ENCODE data around the gene PLEKHG4B.

PLEKHG4B gene

DNA sequence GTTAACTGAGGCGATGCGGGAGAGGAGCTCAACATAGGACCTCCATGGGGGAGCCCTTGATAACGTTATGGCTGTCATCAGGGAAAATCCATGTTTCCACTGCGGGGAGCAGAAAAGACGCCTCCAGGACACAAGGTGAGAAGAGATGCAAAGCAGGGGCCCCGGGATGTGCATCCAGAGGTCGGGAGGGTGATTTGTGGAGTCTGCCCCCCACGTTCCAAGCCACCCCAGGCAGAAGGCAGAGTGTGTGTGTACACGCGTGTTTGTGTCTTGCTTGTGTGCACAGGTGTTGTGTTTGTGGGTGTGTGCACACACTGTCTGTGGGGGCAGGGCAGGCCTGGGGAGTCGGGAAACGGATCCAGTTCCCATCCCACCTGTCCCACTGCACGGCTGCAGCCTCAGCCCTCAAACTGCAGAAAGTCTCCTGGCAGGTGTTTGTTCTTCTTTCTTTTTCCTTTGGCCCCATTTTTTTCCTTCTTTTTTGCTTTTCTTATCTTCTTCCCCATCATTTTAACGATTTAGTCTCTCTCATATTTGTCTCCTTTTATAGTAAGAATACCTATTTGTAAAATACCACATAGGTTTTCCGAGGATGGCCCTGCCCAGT lies 17.4 kb upstream of the PLEKHG4B start:
- no peak for DNase-seq

DNA sequence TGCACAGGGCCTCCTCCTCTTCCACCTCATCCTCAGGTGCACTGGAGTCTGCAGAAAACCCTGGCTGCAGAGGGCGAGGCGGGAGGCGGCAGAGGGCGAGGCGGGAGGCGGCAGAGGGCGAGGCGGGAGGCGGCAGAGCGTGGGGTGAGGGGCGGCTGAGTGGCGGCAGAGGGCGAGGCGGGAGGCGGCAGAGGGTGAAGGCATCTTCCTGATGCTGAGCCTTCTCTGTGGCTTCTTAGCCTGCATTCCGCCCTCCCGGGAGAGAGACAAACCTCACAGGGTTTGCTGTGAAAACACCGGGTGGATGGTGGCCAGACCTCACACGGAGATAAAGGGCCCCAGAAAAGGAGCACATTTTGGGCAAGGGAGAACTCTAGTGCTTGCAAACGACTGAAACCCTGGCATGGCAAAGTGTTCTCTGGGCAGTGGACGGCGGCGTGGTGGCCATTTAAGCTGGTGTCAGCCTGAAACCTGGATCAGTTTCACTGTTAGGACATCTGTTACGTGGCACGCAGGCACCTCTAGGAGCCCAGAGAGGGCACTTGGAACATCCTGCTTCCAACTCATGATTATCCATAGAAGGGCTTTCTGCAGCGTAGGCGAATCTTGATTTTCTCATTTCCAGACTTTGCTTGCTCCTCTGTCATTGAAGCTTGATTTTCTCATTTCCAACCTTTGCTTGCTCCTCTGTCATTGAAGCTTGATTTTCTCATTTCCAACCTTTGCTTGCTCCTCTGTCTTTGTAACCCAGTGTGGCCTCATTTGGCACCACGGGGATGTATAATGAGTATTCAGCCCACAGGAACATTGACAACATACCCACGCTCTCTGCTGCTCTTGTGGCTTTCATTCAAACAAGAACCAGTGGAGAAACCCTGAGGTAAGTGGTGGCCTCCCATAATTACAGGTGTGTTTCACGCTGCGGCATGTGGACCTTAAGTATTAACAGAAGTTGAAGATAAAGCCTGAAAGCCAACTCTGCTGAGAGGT lies 16.3 kb upstream of the PLEKHG4B start:
- DNase-seq = peak; percentile 54

DNA sequence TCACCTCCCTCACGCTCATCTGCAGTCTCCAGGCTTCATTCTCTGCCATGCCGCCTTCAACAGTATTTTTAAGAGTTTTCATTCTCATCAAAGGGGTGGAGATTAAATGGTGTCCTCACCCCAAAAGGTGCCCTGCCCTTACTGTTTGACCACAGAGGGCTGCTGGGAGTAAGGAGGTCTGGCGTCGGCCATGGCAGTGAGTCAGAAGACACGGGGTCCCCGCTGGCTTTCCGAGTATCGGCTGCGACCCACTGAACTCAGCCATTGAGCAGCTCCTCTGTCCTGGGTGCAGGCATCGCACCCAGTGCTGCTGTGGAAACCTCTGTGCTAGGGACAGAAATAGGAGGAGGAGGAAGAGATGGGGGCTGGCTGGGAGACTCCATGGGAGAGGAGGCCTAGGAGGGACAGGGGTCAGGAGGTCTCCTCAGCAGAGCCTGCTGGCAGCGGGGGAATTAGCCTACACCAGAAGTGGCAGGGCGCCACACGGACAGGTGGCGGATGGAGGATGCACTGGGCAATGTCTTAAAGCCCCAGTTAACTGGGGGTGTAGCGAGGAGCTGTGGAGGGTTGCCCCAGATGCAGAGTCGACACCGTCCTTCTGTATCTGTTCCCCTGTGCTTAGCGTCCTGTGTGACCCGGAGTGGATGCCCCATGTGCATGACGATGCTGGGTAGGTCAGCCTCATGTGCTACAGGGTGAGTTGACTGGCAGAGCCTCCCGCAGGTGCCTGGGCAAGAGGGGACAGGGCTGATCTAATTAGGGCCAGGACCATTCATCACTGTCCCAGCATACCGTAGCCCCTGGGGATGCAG lies 15.4 kb upstream of the PLEKHG4B start:
- no peak for DNase-seq

DNA sequence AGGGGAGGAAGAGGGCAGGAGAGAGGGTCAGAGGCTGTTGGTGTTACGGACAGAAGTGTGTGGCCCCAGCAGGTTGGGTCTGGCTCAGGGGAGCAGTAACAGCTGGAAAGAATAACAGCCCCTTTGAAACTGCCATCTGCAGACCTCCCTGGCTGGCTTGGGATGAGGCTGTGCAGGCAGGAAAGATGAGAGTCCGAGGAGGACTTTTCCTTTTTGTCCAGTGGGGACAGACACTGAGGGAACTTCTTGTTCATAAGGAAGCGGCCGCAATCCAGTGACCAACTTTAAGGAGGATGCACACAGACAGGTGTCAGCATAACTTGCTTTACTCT lies 14.8 kb upstream of the PLEKHG4B start:
- no peak for DNase-seq

DNA sequence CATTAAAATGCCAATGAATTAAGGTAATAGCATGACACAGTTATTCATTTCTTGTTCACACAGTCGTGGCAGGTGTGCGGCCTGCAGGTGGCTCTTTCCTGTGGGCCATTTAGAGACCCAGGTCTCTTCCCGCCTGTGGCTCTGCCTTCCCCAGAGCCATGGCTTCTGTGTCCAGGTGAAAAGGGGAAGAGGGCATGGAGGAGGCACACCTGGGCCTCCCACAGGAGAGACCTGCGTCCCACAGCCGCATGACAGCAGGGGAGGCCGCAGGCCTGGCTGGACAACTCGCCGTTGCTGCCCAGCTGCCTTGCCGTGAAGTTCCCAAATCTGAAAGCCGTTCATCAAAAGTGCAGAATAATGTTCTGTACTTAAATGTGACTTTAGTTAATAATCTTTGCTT lies 14.4 kb upstream of the PLEKHG4B start:
- no peak for DNase-seq

DNA sequence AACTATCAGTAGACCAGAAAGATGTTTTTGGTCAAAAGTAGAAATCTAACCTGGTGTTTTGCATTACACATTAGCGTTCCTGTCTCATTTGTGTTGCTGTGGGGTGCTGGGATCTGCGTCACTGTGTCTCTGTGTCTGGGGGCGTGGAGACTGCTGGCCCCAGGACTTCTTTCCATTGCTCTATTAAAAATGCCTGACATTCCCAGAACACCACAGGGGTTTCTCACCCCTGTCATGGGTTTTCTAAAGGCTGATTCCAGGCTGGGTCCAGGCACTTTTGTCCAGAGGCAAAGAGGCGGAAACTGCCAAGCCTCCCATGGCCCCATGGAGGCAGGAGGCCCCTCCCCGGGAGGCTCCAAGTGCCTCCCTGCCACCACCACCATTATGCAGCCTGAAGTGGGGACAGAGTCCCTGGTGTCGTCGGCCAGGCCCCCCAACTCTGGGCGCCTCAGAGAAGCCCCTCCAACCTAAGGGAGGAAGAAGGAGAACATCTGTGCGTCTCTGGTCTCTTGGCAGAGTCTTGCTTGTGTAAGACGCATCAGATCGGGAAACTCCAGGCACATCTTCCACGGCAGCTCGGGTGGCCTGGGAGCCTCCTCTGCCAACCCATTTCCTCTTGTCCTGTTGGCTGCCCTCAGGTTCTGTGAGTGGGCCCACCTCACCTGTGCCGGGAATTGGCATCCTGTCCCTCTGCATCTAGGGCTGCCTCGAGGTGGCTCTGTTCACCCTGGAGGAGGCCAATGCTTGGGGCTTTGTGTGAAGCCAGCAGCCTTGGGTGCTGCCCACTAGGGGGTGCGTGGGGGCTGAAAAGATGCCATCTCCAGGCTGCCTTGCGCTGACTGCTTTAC lies 13.8 kb upstream of the PLEKHG4B start:
- peak; percentile 84 for DNase-seq

DNA sequence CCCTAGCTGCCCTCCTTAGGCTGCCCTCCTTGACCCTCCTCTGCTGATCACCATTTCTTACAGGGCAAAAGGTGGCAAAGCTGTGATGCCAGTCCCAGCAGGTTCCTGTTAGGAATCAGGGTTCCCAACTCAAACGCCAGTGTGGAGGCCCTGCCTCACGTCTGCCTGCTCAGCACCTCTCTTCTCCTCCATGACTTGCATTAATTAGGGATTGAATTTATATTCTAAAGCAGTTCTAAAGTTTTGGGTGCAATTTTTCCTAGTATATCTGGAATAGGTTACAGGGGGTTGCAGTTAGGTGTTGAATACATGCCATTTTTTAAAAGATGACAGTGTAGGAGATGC lies 13.2 kb upstream of the PLEKHG4B start:
- DNase-seq = no peak

DNA sequence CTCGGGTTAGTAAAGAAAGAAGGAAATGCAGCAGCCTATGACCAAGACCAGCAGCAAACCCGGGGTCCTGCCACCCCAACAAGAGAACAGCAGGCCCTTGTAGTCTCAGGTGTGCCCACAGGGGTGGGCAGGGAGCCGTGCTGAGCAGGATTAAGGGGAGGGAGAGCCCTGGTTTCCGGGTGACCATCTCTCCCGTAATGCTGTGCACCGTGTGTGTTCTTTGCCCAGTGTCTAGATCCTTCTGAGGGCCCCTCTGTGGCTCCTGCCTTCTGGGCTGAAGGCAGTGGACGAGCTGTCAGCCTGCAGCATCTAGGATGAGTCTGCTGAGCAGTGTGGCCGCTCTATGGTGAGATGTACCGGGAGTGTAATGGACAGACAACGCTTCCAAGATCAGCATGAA lies 12.7 kb upstream of the PLEKHG4B start:
- no peak for DNase-seq

DNA sequence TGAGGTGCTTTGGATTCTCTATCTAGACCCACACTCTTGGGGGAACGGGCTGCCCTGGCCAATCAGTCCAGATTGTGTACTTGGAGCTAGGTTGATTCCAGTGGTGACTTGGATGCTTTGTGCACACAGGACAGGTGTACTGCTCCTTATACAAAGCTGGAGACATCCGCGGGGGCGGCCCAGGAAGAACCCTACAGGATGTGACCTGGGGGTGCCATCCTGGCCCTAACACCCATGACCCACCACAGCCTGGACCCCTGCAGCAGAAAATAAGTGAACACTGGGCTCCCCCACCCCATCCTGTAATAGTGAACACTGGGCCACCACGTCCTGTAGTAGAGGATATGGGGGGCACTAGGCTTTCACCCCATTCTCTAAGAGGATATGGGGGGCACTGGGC lies 12.1 kb upstream of the PLEKHG4B start:
- DNase-seq = no peak

DNA sequence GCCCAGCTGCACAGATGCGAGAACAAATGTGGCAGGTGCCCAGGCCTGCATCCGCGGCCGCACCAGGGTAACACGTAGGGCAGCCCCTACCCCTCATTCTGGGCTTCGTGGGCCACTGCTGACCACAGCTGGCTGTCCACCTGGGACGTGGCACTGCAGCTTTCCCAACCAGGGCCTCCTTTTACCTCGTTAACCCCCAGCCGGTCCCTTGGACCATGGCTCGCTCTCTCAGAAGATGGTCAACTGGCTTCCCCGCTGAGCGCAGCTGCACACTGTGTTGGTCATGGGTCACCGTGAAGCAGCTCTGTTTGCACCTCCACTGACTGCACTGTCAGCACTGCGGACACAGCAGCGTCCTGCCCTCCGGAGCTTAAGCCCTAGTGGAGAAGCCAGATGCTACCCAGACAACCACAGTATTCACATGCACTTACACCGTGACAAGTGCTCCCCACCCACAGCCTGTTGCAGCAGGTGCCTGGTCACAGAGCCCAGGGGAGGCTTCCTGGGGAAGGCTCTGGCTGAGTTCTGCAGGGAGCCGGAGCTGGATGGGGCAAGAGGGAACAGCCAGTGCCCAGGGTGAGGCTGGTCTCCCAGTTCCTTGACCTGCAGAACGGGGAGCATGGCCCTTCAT lies 10.5 kb upstream of the PLEKHG4B start:
- no peak for DNase-seq

DNA sequence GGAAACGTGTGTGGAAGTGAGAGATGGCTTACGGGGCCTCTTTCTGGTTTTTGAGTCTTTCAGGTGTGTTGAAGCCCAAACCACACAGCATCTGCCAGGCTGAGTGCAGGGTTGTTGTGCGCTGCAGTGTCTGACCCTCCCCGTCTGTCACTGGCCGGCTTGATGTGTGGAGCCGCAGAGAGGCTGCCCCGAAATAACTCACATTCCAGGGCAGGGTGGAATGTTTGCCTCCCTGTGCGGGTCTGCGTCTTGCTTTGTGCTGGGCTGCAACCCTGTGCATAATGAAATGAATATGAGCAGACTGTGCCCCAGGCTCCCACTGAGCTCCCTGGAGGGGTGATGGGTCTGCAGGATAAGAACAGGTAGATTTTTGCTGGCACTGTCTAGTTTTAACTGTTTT lies 9.9 kb upstream of the PLEKHG4B start:
- DNase-seq = peak; percentile 83

DNA sequence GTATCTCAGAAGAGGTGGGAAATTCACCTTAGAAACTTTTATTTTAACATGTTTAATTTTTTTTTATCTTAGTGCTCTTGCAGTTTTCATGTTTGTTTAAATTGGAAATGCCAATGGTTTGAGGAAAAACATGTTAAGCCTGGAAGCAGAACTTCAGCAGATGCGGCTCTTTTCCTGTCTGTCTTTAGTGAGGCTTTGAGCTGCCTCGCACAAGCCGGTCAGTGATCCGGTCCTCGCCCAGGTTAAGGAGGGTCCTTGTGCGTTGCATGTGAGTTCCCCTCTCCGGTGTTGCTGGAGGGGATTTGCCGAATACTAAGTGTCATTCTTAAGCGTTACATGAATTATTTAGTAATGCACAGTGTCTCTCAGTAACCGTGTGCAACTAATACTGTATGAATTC lies 9.4 kb upstream of the PLEKHG4B start:
- DNase-seq = no peak

DNA sequence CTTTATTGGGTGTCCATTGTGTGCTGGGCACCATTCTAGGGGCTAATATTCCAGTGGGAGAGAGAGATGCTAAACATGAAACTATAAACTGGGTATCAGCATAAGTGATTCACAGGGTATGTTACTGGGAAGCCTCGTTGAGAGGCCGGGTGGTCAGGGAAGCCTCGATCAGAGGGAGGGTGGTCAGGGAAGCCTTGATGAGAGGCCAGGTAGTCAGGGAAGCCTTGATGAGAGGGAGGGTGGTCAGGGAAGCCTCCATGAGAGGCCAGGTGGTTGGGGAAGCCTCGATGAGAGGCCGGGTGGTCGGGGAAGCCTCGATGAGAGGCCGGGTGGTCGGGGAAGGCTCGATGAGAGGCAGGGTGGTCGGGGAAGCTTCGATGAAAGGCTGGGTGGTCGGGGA lies 8.9 kb upstream of the PLEKHG4B start:
- DNase-seq = no peak

DNA sequence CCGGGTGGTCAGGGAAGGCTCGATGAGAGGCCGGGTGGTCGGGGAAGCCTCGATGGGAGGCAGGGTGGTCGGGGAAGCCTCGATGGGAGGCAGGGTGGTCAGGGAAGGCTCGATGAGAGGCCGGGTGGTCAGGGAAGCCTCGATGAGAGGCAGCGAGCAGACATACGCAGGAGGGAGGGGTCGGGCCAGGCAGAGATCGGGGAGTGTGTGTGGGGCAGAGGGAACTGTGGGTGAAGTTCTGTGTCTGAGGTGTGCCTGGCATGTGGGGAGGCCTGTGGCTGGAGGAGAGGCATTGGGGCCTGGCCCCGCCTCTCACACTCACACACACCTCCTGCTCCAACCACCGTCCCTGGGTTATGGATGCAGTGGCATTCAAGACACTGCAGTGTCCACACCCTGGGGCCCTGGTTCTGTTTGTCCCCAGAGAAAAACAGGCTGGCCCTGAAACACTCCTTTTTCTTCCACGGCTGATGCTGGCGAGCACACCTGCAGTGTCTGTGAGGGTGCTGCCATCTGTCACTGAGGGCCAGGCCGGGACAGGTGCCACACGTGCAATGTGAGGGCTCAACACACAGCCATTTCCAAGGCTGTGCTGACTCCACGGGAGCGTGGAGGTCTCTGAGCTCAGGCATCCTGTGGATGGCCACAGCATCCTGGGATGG lies 6.5 kb upstream of the PLEKHG4B start:
- DNase-seq = no peak

DNA sequence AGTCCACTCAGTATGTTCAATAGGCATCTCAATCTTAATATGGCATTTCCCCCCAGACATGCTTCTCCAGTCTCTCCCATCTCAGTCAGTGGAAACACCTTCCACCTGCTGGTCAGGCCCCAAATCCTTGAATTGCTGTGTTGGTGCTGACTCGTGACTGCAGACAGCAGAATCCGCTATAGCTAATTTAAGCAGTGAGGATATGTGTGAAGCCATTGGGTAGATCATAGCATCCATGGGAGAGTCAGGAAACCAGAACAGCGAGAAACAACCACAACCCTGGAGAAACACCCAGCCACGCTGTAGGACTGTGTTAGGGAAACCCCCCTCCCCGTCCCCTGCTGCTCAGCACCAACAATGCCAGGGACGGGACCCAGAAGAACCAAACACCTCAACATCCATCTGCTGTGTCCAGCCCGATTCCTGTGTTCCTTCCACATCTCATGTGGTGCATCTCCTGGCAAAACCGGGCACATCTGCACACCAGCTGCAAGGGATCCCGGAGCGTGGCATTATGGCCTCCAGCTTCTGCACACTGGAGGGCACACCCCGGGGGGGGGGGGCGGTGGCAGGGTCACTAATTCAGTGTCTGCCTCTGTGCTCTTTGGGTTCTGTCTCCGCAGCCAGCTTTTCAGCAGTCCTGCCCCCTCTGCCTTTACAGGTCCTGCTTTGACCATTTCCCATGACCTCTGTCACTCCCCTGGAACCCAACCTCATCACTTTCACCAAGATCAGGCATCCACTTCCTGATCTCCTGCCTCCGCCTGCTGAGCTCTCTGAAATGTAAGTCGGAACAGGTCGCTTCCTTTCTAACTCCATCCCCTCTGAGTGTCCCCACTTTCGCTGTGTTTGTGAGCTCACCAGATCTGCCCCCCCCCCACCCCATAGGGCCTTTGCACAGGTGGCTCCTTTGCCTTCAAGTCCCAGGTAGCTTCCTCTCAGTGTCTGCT lies 2.4 kb upstream of the PLEKHG4B start:
- no peak for DNase-seq

DNA sequence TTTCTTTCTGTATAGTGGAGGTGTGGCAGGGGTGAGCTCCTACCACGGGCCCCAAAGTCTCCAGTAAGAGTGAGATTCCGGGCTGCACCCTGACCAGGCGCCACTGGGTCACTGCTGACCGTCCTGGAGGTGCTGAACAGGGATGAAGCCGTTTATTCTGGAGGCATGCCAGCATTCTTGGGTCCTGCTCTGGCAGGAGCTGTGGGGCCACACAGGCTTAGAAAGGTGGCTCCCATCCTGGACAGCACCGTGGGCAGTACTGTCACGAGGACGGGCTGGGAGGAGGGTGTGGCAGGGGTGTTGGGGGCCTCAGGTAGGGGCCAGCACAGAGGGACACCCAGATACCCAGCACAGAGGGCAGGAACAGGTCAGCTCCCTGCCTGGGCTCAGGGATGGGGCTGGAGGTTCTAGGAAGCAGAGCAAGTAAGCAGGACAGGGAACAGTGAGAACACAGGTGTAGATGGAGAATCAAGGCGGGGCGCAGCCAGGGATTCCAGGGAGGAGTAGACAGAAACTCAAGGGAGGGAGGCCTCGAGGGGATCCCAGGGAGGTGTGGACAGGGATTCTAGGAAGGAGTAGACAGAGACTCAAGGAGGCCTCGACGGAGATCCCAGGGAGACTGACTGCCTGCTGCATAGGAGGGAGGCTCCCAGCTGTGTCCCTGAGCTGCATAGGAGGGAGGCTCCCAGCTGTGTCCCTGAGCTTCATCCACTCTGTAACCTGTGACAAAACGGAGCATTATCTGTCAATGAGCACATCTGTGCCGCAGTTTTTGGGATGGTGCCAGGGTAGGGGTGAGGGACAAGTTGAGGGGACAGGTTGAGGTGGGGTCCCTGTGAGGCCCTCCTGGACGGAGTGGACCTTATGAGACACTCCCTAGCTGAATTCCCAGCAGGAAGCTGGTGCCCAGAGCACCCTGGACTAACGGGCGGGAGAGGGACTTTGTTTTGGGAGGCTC lies 1.1 kb upstream of the PLEKHG4B start:
- DNase-seq = peak; percentile 27

DNA sequence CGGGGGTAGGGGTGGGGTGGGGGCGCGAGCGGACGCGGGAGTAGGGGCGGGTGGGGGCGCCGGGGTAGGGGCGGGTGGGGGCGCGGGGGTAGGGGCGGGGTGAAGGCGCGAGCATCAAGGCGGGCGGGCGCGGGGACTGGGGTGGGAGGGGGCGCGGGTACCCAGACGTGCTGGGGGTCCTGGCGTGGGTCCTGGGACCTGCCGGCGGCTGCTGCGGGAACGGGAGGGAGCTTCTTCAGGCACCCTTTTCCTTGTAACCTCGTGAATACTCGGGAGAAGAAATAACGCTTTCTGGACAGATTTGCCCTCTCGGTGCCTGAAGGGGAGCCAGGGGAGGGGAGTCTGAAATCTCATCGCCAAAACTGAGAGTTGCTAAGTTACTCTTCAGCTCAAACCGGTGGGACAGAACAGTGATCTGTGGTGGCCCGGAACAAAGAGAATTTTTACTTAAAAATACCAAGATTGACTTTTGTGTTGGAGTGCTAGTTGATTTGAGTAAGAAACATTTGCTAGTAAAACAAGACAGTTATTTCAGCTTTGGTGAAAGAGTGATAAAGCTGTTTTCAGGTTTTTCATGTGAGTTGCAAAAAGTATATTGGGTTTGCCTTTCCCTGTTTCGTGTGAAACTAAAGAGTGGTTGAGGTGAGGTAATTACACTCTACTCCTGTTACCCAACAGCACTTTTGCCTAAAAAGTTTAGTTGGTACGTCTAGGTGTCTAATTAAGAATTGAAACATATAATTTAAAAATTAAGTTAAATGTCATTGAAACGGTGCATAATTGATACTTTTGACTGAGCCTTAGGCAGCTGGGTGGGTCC lies 643 bp downstream of the PLEKHG4B start:
- no peak for DNase-seq
